GM10266 (cell line): ENCODE data around the gene ANKRD27.
"Not testable (repeated sequence)": the region's sequence is repeated elsewhere in the genome, so short reads cannot be mapped to it uniquely, and the experiment has no call there.

Experiments
- DNase-seq: peaks from one replicate; pipeline ENCODE4 v3.0.0; 2012; ENCODE audit errors: extremely low spot score
- CTCF ChIP-seq: IDR thresholded peaks from 2 replicates; pipeline ENCODE4 v1.5.1; 2012; ENCODE audit warnings: mild to moderate bottlenecking, low read depth; ENCODE audit not compliant: control insufficient read depth, insufficient read depth; ENCODE audit errors: missing control alignments

Gene ANKRD27

GRCh38 chr19:32576790-32577189 lies 98.2 kb downstream of the ANKRD27 start:
- no peak for TF ChIP-seq CTCF
- no peak for DNase-seq

- no peak for TF ChIP-seq CTCF
- no peak for DNase-seq
These were observed 101.5 kb downstream of the ANKRD27 start for GRCh38 chr19:32573492-32573794.

- not testable (repeated sequence) for DNase-seq
These were observed 102.1 kb downstream of the ANKRD27 start for GRCh38 chr19:32572700-32573491.

- not testable (repeated sequence) for DNase-seq
These were observed 103.4 kb downstream of the ANKRD27 start for GRCh38 chr19:32571471-32572075.

GRCh38 chr19:32570081-32570785 lies 104.7 kb downstream of the ANKRD27 start:
- peak; percentile 76 for TF ChIP-seq CTCF
- peak; percentile 72 for DNase-seq

GRCh38 chr19:32567486-32567885 lies 107.5 kb downstream of the ANKRD27 start:
- DNase-seq = no peak
- TF ChIP-seq CTCF = no peak

- TF ChIP-seq CTCF = no peak
- DNase-seq = no peak
These were observed 108.6 kb downstream of the ANKRD27 start for GRCh38 chr19:32566246-32566830.

GRCh38 chr19:32563761-32564160 lies 111.2 kb downstream of the ANKRD27 start:
- DNase-seq = no peak
- no peak for TF ChIP-seq CTCF
